ENCODE measurements around the gene ARRB2.

DNA sequence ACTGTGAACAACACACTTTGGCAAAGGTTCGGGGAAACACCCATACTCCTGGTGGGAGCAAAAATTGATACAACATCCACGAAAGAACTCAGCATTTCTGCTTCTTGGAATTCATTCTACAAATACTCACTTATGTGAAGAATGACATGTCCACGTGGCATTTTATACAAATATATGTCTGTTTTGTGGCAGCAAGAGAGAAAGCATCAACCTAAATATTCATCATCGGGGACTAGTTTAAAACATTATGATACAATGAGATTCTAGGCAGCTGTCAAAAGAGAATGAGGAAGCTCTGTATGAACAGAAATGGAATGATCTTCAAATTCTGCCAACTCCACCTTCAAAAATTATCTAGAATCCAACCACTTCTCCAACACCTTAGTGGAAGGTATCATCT lies 43.3 kb upstream of the ARRB2 start:
- TF ChIP-seq, protein P1, sequence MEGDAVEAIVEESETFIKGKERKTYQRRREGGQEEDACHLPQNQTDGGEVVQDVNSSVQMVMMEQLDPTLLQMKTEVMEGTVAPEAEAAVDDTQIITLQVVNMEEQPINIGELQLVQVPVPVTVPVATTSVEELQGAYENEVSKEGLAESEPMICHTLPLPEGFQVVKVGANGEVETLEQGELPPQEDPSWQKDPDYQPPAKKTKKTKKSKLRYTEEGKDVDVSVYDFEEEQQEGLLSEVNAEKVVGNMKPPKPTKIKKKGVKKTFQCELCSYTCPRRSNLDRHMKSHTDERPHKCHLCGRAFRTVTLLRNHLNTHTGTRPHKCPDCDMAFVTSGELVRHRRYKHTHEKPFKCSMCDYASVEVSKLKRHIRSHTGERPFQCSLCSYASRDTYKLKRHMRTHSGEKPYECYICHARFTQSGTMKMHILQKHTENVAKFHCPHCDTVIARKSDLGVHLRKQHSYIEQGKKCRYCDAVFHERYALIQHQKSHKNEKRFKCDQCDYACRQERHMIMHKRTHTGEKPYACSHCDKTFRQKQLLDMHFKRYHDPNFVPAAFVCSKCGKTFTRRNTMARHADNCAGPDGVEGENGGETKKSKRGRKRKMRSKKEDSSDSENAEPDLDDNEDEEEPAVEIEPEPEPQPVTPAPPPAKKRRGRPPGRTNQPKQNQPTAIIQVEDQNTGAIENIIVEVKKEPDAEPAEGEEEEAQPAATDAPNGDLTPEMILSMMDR (IDR thresholded peaks at IDR 0.05), result no peak
- TF ChIP-seq POLR2A (IDR thresholded peaks at IDR 0.05; ENCODE audit: low read length) (no peak), RAD21 (conservative IDR thresholded peaks at IDR 0.05 in 1 of 2, IDR thresholded peaks at IDR 0.05 in 1 of 2) (no peak), HDAC2 (IDR thresholded peaks at IDR 0.05) (no peak), RFX5 (IDR thresholded peaks at IDR 0.05) (no peak)
